Erythroblast (primary cell): Measurements from ENCODE around the gene TGFA.

ENCODE experiments used
- GATA1 ChIP-seq: IDR thresholded peaks from 2 replicates; pipeline ENCODE4 v1.6.1; 2011; ENCODE audit warnings: low read depth, mild to moderate bottlenecking, control low read depth, low read length, moderate library complexity
- POLR2A ChIP-seq: IDR thresholded peaks from 2 replicates; pipeline ENCODE4 v1.6.1; 2011; ENCODE audit warnings: mild to moderate bottlenecking, low read length

- TF ChIP-seq POLR2A (no peak), GATA1 (no peak)
Observed at GRCh38 chr2:70528276-70528675, 25.4 kb downstream of the TGFA start.
